ENCODE measurements around the gene DNAAF8.
A peak's percentile ranks its signal among the peaks of the same experiment; 100 is the strongest.
"Not testable (repeated sequence)": the region's sequence is repeated elsewhere in the genome, so short reads cannot be mapped to it uniquely, and the experiment has no call there.

The DNAAF8 gene

DNA sequence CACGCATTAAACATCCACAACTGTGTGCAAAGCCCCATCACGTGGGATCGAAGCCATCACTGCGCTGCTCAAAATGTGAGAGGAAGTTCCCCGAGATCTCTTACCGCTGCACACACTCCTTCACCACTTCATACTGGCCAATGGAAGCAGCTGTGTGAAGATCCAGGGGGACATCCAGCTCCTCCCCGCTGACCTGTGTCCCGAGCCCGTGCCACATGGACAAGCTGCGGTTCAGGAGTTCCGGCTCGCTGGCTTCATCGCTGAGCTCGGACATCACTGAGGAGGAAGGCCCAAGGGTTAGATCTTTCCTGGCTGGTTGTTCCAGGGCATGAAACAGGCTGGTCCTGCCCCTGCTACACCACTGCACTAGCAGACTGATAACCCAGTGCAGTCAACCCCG lies 4.5 kb upstream of the DNAAF8 start:
- Mint-ChIP-seq H3K36me3 (peaks cover 17% of the 10 kb centered on the region), H3K4me1 (peaks cover 19% of the 10 kb centered on the region), H3K27me3 (no peaks in the 10 kb centered on the region), H3K9me3 (no peaks in the 10 kb centered on the region), H3K27ac (no peak overlapping the region), H3K4me3 (no peak overlapping the region)
- ATAC-seq: no peak

DNA sequence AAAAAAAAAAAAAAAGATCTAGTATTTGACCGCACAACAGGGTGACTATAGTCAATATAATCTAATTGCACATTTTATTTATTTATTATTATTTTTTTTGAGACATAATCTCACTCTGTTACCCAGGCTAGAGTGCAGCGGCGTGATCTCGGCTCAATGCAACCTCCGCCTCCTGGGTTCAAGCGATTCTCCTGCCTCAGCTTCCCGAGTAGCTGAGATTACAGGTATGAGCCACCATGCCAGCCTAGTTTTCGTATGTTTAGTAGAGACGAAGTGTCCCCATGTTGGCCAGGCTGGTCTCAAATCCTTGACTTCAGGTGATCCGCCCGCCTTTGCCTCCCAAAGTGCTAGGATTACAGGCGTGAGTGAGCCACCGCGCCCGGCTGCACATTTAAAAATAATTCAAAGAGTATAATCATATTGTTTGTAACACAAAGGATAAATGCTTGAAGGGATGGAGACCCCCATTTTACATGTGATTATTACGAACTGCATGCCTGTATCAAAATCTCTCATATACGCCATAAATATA lies 1.1 kb upstream of the DNAAF8 start:
- Mint-ChIP-seq H3K27me3 (no peaks in the 10 kb centered on the region), H3K27ac (peak overlapping the region; percentile 84), H3K9me3 (no peaks in the 10 kb centered on the region), H3K4me3 (peak overlapping the region; percentile 91), H3K4me1 (peaks cover 27% of the 10 kb centered on the region), H3K36me3 (no peaks in the 10 kb centered on the region)
- no peak for ATAC-seq

DNA sequence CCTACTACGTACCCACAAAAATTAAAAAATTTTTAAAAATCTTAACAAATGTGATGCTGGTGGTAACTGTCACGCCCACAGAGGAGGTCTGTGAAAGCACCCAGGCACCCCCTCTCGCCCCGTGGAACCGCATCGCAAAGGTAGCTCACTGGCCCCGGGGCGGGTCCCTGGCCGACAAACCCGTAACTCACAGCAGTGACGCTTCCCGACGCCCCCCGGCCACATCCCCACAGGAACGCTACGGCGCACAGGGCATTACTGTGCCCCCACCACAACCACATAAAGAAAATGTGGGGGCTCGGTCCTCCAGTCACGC lies 632 bp upstream of the DNAAF8 start:
- Mint-ChIP-seq H3K27ac (peak overlapping the region; percentile 84), H3K36me3 (no peaks in the 10 kb centered on the region)

DNA sequence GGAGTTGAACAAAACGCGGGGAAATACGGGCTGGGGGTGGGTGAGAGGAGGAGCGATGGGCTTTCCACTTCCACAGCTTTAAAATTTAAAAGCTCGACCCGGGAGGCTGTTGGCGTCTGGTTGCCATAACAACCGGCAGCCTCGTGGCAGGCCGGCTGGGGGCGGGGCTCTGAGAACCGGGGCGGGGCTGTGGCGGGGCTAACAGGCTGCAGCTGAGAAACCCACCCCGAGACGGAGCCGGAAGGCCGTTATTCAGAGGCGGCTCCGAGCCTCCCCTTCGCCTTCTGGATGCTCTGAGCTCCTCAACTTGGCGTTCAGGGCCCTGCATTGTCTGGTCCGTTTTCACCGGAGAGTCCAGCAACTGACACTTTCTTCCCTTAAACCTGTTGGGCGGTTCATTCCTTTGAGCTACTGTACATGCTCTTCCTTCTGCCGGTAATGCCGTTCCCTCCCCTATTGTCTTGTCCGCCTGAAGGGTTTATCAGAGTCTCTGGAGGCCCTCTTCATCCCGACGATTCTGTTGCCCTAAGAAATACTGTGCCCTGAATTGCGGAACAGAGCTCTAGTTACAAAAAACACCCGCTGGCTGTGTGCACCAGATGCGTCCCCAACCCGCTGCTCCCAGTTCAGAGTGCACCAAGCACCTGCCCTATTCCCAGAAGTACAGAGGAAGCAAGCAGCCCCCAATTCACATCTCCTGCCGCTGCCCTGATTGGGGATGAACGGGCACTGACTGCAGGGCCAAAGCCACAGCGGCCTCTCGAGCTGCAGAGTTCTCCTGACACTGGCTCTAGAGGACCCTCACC lies 596 bp downstream of the DNAAF8 start:
- H3K9me3 Mint-ChIP-seq: no peaks in the 10 kb centered on the region

More for the DNA sequence above, 632 bp upstream of the DNAAF8 start:
- H3K4me1 Mint-ChIP-seq: peaks cover 27% of the 10 kb centered on the region
- H3K4me3 Mint-ChIP-seq: peak overlapping the region; percentile 91
- peak; percentile 28 for ATAC-seq
- no peaks in the 10 kb centered on the region for H3K9me3 Mint-ChIP-seq
- H3K27me3 Mint-ChIP-seq: no peaks in the 10 kb centered on the region

DNA sequence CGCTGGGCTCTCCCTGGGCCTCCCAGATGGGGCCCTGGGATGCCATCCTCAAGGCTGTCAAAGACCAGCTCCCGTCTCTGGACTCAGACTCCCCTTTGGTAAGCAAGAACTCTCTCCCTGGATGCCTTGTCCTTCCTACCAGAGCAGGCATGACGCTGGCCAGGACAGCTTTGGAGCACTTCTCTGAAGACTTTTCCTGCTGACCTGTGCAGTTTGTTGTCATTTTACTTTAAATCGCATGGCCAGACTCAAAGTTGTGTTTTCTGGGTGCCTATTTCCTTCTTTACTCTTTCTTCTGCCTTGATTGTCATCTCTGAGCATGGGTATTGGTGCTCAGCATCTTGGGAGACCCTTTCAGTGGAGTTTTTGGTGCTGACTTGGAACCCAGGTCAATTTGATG lies 2.2 kb downstream of the DNAAF8 start:
- Mint-ChIP-seq H3K27me3 (no peaks in the 10 kb centered on the region), H3K9me3 (no peaks in the 10 kb centered on the region), H3K4me1 (peaks cover 27% of the 10 kb centered on the region), H3K27ac (no peak overlapping the region), H3K36me3 (no peaks in the 10 kb centered on the region), H3K4me3 (no peak overlapping the region)
- ATAC-seq: no peak

More for the DNA sequence above, 596 bp downstream of the DNAAF8 start:
- H3K36me3 Mint-ChIP-seq: no peaks in the 10 kb centered on the region
- peak; percentile 88 for ATAC-seq
- H3K27ac Mint-ChIP-seq: peak overlapping the region; percentile 84
- H3K4me3 Mint-ChIP-seq: peak overlapping the region; percentile 91
- no peaks in the 10 kb centered on the region for H3K27me3 Mint-ChIP-seq
- peaks cover 27% of the 10 kb centered on the region for H3K4me1 Mint-ChIP-seq

DNA sequence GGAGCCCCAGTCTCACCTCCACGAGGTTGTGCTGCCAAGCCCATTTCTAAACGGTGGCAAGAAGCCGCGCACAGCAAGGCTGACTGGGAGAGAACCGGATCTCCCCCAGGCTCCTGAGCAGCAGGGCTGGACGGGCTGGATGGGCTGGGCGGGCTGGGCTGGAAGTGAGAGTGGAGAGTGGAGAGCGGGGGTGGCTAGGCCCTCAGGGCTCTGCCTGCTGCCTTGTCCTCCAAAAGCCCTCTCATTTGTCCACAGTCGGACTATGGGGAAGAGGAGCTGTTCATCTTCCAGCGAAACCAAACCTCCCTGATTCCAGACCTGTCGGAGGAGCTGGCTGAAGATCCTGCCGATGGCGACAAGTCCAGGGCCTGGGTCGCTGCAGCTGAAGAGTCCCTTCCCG lies 3.2 kb downstream of the DNAAF8 start:
- no peaks in the 10 kb centered on the region for H3K27me3 Mint-ChIP-seq
- H3K36me3 Mint-ChIP-seq: no peaks in the 10 kb centered on the region
- no peak overlapping the region for H3K4me3 Mint-ChIP-seq
- H3K4me1 Mint-ChIP-seq: peaks cover 27% of the 10 kb centered on the region
- no peak overlapping the region for H3K27ac Mint-ChIP-seq
- H3K9me3 Mint-ChIP-seq: no peaks in the 10 kb centered on the region
- no peak for ATAC-seq

DNA sequence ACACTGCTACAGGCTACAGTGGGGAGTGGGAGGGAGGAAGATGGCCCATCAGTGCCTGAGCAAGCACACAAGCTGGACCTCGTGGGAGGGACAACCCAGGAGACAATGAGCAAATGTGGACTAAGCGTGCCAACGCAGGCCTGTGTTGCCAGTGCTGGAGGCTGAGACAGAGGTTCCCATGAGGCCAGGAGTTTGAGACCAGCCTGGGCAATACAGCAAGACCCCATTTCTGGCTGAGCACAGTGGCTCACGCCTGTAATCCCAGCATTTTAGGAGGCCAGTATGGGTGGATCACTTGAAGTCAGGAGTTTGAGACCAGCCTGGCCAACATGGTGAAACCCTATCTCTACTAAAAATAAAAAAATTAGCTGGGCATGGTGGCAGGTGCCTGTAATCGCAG lies 4.0 kb downstream of the DNAAF8 start:
- not testable (repeated sequence) for H3K27ac Mint-ChIP-seq, H3K9me3 Mint-ChIP-seq, ATAC-seq, H3K4me3 Mint-ChIP-seq, H3K27me3 Mint-ChIP-seq, H3K36me3 Mint-ChIP-seq
- H3K4me1 Mint-ChIP-seq: peaks cover 24% of the 10 kb centered on the region

DNA sequence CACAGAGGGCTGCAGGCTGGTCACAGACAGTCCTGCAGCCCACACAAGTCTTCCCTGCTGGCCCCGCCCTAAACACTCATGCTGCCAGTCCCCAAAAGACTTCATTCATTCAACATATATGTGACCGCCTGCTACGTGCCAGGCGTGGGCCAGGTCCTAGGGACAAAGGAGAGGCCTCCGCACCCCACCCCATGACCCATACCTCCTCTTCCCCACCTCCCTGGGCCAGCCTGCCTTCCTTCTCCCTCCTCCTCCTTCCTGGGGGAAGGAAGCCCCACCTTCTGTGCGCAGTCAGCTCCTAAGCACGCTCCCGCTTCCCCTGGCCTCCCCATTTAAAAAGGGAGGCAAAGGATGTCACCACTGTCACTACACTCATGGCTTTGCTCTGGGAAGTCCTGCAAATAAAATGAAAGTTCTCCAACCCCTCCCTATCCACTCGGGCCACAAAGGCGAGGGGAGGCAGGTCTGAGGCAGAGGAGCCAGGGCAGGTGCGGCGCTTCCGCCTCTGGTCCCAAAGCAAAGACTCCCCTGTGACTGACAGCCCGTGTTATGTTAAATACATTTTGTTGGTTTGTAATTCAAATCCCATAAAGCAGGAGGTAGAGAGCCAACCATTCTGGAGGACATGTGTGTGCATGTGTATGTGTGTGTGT lies 9.0 kb downstream of the DNAAF8 start:
- Mint-ChIP-seq H3K36me3 (no peaks in the 10 kb centered on the region), H3K9me3 (no peaks in the 10 kb centered on the region), H3K27me3 (peaks cover 10% of the 10 kb centered on the region), H3K27ac (peak overlapping the region; percentile 53), H3K4me1 (peaks cover 25% of the 10 kb centered on the region), H3K4me3 (peak overlapping the region; percentile 58)
- ATAC-seq: no peak

DNA sequence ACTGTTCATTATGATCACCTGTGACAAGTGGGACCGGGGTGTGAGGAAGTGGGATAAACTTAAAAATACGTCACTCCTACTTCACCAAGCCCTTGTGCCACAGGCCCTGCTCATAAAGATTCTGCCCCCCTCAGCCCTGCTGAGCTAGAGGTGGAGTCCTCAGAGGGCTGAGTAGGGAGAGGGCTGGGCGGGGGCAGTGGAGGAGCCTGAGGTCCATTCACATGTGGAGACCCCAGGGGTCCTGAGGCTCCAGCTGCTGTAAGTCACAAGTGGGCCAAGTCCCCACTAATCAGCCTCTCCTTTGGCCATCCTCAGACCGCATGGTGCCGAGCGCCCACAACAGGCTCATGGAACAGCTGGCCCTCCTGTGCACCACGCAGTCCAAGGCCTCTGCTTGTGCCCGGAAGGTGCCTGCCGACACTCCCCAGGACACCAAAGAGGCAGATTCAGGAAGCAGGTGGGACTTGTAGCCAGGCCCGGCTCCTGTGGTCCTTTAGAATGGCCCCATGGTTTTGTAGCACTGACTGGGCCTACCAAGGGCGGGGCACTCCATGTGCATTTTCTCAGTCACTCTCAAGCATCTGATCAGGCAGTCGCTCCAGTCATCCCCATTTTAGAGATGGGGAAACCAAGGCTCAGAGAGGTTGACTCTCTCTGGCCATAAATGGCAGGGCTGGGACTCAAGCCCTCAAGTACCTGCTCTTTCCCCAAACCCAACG lies 10.4 kb downstream of the DNAAF8 start:
- Mint-ChIP-seq H3K27me3 (peaks cover 10% of the 10 kb centered on the region), H3K9me3 (no peaks in the 10 kb centered on the region), H3K4me1 (peaks cover 36% of the 10 kb centered on the region), H3K4me3 (no peak overlapping the region), H3K36me3 (no peaks in the 10 kb centered on the region), H3K27ac (no peak overlapping the region)
- peak; percentile 13 for ATAC-seq

DNA sequence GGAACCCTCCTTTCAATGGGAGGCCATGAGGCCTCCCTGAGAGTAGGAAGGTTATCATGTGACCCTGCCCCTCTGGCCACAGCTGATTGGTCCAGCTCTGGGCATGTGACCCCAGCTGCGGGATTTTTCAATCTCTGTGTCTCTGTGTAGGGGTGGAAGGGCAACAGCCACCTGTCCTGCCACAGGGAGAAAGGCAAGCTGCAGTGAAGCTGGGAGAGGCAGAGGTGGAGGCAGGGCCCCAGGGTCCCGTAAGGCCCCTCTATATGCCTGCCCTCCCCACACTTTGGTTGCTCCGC lies 10.9 kb downstream of the DNAAF8 start:
- H3K27me3 Mint-ChIP-seq: peaks cover 10% of the 10 kb centered on the region
- no peaks in the 10 kb centered on the region for H3K9me3 Mint-ChIP-seq
- no peak overlapping the region for H3K27ac Mint-ChIP-seq
- H3K4me3 Mint-ChIP-seq: no peak overlapping the region
- no peaks in the 10 kb centered on the region for H3K36me3 Mint-ChIP-seq
- ATAC-seq: no peak
- H3K4me1 Mint-ChIP-seq: peaks cover 36% of the 10 kb centered on the region

DNA sequence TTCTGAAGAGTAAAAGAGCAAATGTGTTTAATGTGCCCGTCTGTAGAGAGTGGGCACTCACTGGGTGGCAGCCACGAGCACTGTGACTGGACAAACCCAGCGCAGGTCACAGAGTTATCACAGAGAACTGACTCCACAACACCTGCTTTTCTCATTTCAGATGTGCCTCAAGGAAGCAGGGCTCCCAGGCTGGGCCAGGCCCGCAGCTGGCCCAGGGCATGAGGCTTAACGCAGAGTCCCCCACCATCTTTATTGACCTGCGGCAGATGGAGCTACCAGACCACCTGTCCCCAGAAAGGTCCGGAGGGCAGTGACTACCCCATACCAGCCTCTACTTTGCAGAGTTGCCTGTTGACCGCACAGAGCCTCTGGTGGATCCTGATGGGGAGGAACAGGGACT lies 11.9 kb downstream of the DNAAF8 start:
- Mint-ChIP-seq H3K27ac (no peak overlapping the region), H3K4me1 (peaks cover 36% of the 10 kb centered on the region), H3K27me3 (peaks cover 10% of the 10 kb centered on the region), H3K36me3 (peaks cover 3% of the 10 kb centered on the region), H3K9me3 (no peaks in the 10 kb centered on the region), H3K4me3 (no peak overlapping the region)
- no peak for ATAC-seq

DNA sequence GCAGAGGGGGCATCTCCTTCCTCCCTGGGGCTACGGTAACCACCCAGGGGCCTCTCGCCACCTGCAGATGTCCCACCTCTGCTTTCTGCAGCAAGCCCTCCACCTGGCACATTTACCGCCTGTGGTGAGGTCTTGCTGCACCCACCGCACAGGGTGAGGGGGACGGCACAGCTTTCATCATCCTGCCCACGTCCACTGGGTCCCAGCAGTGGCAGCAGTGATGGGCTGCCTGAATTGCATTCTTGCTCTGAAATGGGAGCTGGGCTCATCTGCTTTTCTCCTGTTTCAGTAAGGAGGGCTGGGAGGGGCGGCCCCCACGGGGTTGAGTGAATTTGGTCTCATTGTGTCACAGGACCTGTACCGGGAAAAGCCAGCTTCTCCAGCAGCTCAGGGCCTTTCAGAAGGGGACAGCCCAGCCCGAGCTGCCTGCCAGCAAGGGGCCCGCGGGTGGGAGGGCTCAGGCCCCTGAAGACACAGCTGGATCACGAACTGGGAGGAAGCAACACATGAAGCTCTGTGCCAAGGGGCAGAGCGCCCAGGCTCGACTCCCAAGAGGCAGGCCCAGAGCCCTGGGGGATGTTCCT lies 12.7 kb downstream of the DNAAF8 start:
- Mint-ChIP-seq H3K4me3 (no peak overlapping the region), H3K9me3 (no peaks in the 10 kb centered on the region), H3K27me3 (peaks cover 10% of the 10 kb centered on the region), H3K27ac (peak overlapping the region; percentile 67), H3K4me1 (peaks cover 36% of the 10 kb centered on the region), H3K36me3 (peaks cover 9% of the 10 kb centered on the region)
- no peak for ATAC-seq

DNA sequence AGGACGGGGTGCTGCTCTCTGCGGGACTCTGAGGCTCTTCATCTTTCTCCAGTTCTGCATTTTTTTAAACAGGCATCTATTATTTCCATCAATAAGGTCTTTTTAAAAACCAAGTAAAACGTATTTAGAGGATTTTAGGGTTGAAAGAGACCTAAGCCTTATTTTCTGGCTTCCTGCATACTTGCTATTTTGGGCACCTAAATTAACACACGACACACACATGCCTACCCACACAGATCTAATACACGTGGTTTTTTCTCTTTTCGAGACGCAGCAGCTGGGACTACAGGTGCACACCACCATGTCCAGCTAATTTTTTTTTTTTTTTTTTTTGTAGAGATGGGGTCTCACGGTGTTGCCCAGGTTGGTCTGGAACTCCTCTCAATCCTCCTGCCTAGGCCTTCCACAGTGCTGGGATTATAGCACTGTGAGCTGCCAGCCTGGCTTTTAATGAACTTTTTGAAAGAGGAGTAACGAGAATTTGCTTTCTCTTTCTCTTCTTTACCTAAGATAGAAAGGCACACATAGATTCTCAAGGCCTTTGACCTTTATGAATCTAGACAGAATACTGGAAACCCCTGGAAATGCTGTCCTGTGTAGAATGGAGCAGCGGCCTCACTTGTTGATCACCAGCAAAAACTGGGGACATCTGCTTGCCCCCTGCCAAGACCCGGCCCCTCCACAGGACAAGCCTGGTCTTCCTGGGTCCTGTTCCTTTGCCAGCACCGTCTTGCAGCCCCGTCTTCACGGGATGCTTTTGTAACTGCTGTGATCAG lies 13.8 kb downstream of the DNAAF8 start:
- H3K4me3 Mint-ChIP-seq: peak overlapping the region; percentile 15
- peaks cover 12% of the 10 kb centered on the region for H3K36me3 Mint-ChIP-seq
- H3K4me1 Mint-ChIP-seq: peaks cover 33% of the 10 kb centered on the region
- no peak for ATAC-seq
- no peaks in the 10 kb centered on the region for H3K9me3 Mint-ChIP-seq
- peaks cover 7% of the 10 kb centered on the region for H3K27me3 Mint-ChIP-seq
- H3K27ac Mint-ChIP-seq: peak overlapping the region; percentile 67

DNA sequence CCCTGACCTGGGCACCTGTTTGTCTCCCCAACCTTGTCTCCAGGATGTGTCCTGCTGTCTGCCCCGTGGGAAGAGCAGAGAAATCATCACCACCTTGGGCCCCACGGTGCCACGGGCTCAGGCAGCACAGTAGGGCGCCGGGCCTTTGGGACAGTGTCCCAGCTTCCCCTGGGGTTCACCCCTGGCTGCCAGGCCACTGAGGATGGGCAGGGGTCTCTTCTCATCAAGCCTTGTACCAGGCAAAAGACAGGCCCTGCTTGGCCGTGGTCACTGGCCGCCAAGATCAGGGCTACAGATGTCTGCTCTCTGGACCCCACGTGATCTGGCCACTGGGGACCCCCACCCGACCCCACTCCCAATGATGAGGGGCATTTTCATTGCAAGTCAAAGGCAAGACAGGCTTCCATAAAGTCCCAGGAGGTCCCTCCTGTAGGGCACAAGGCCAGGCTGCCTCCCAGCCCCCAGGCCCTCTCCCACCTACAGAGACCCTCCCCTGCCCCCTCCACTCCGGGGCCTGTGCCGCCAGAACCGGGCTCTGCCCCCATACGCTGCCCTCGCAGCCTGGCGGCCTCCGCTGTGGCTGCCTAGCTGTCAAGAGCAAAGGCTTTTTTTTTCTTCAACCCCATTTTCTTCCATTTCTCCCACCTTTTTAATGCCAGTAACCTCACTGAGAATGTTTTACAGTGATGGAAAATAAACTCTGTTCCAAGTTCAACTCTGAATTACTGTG lies 14.5 kb downstream of the DNAAF8 start:
- Mint-ChIP-seq H3K36me3 (peaks cover 16% of the 10 kb centered on the region), H3K27ac (no peak overlapping the region), H3K27me3 (no peaks in the 10 kb centered on the region), H3K4me3 (no peak overlapping the region), H3K9me3 (no peaks in the 10 kb centered on the region), H3K4me1 (peaks cover 28% of the 10 kb centered on the region)
- no peak for ATAC-seq
